ENCODE data around the gene RANBP10. TPM values are rescaled to one million over a fixed set of nuclear protein-coding genes. Genes with fewer than 3 reads are reported as not detected.

RANBP10 gene
- total RNA-seq, 1 experiment from 2014 or later: 17.2 TPM

DNA sequence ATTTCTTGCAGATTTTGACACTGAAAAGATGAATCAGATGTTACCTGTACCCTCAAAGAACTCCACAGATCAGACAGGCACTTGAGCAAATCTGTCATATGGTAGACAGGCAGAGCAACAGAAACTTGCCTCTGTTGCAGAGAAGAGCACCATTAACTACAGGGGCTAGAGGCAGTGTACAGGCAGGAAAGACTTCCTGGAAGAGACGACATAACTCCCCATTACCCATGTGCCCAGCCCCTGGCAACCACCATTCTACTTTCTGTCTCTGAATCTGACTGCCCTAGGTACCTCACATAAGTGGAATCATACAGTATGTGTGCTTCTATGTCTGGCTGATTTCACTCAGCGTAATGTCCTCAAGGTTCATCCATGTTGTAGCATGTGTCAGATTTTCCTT is 102.7 kb downstream of the RANBP10 start:
- Mint-ChIP-seq H3K4me3 (ENCODE audit: unreplicated experiment) (no peak overlapping the region), H3K9me3 (ENCODE audit: unreplicated experiment) (no peaks in the 10 kb centered on the region), H3K36me3 (ENCODE audit: insufficient read depth, unreplicated experiment) (peaks cover 6% of the 10 kb centered on the region), H3K4me1 (ENCODE audit: insufficient read depth, unreplicated experiment) (peaks cover 9% of the 10 kb centered on the region), H3K27me3 (ENCODE audit: insufficient read depth, unreplicated experiment) (no peaks in the 10 kb centered on the region), H3K27ac (ENCODE audit: low read depth, unreplicated experiment) (no peak overlapping the region)
- intact Hi-C loops (cut with micrococcal nuclease): no loop called here
- ChIA-PET POLR2A (no interaction called here), CTCF (no interaction called here)
- no peak for DNase-seq (ENCODE audit: unreplicated experiment)
- no peak for TF ChIP-seq CTCF (IDR thresholded peaks at IDR 0.05; ENCODE audit: unreplicated experiment)
- no TSS peak for BruUV-seq (replicated peaks)

DNA sequence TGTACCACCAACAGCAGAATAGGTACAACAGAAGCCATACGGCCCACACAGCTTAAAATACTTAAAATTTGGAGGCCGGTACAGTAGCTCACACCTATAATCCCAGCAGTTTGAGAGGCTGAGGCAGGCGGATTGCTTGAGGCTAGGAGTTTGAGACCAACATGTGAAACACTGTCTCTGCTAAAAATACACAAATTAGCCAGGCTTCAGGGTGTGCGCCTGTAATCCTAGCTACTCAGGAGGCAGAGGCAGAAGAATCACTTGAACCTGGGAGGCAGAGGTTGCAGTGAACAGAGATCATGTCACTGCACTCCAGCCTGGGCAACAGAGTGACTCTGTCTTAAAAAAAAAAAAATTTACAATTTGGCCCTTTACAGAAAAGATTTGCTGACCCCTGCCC is 104.2 kb downstream of the RANBP10 start:
- POLR2A ChIA-PET: interaction anchor here (0.8 kb wide), 1 partner anchor 17 kb away, joined by 4 read pairs; the partner anchor contains the start of gene GFOD2

DNA sequence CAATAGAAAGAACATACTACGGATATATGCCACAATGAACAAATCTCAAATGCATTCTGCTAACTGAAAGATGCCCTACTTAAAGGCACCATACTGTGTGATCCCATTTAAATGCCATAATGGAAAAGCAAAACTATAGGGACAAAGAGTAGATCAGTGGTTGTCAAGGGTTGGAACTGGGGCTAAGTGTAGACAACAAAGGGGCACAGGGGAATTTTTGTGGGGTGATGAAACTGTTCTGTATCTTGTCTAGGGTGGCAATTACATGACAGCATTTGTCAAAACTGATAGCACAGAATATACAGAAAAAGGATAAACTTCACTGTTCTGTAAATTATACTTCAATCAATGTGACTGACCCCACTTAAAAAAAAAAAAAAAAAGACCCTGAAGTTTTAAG is 104.9 kb downstream of the RANBP10 start:
- Mint-ChIP-seq H3K36me3 (ENCODE audit: insufficient read depth, unreplicated experiment) (peaks cover 18% of the 10 kb centered on the region), H3K9me3 (ENCODE audit: unreplicated experiment) (no peaks in the 10 kb centered on the region), H3K27ac (ENCODE audit: low read depth, unreplicated experiment) (no peak overlapping the region), H3K4me1 (ENCODE audit: insufficient read depth, unreplicated experiment) (peaks cover 6% of the 10 kb centered on the region), H3K4me3 (ENCODE audit: unreplicated experiment) (no peak overlapping the region), H3K27me3 (ENCODE audit: insufficient read depth, unreplicated experiment) (no peaks in the 10 kb centered on the region)
- ChIA-PET CTCF (interaction anchor here (0.6 to 1.5 kb wide), 3 partner anchors 118 to 155 kb away, joined by 3 read pairs; no protein-coding TSS in a partner anchor), POLR2A (no interaction called here)
- no peak for DNase-seq (ENCODE audit: unreplicated experiment)
- no TSS peak for BruUV-seq (replicated peaks)
- intact Hi-C loops (cut with micrococcal nuclease): no loop called here
- TF ChIP-seq CTCF (IDR thresholded peaks at IDR 0.05; ENCODE audit: unreplicated experiment): no peak

More for the DNA sequence above, 104.2 kb downstream of the RANBP10 start:
- Mint-ChIP-seq H3K4me3 (ENCODE audit: unreplicated experiment) (no peak overlapping the region), H3K9me3 (ENCODE audit: unreplicated experiment) (no peaks in the 10 kb centered on the region), H3K27ac (ENCODE audit: low read depth, unreplicated experiment) (no peak overlapping the region), H3K4me1 (ENCODE audit: insufficient read depth, unreplicated experiment) (peaks cover 6% of the 10 kb centered on the region), H3K36me3 (ENCODE audit: insufficient read depth, unreplicated experiment) (peaks cover 18% of the 10 kb centered on the region), H3K27me3 (ENCODE audit: insufficient read depth, unreplicated experiment) (no peaks in the 10 kb centered on the region)
- no TSS peak for BruUV-seq (replicated peaks)
- intact Hi-C loops (cut with micrococcal nuclease): no loop called here
- CTCF ChIA-PET: interaction anchor here (1.0 to 1.7 kb wide), 4 partner anchors 29 to 181 kb away, joined by 3 to 4 read pairs (median 4); no protein-coding TSS in a partner anchor
- no peak for DNase-seq (ENCODE audit: unreplicated experiment)
- no peak for TF ChIP-seq CTCF (IDR thresholded peaks at IDR 0.05; ENCODE audit: unreplicated experiment)

DNA sequence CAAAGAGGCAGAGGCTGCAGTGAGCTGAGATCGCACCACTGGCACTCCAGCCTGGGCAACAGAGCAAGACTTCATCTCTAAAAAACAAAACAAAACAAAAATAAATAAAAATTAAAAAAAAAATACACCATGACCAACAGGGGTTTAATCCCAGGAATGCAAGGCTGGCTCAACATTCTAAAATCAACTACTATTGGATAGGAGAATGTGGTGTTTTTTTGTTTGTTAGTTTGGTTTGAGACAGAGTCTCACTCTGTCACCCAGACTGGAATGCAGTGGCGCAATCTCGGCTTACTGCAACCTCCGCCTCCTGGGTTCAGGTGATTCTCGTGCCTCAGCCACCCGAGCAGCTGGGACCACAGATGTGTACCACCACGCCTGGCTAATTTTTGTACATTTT is 107.1 kb downstream of the RANBP10 start:
- Mint-ChIP-seq H3K9me3 (ENCODE audit: unreplicated experiment) (no peaks in the 10 kb centered on the region), H3K36me3 (ENCODE audit: insufficient read depth, unreplicated experiment) (peaks cover 18% of the 10 kb centered on the region), H3K4me1 (ENCODE audit: insufficient read depth, unreplicated experiment) (peaks cover 6% of the 10 kb centered on the region), H3K27ac (ENCODE audit: low read depth, unreplicated experiment) (no peak overlapping the region), H3K4me3 (ENCODE audit: unreplicated experiment) (no peak overlapping the region), H3K27me3 (ENCODE audit: insufficient read depth, unreplicated experiment) (no peaks in the 10 kb centered on the region)
- BruUV-seq (replicated peaks): no TSS peak
- ChIA-PET CTCF (no interaction called here), POLR2A (no interaction called here)
- DNase-seq (ENCODE audit: unreplicated experiment): no peak
- intact Hi-C loops (cut with micrococcal nuclease): no loop called here
- no peak for TF ChIP-seq CTCF (IDR thresholded peaks at IDR 0.05; ENCODE audit: unreplicated experiment)

Measured in MCF 10A (cell line).